ENCODE results near the gene ABHD2.

DNA sequence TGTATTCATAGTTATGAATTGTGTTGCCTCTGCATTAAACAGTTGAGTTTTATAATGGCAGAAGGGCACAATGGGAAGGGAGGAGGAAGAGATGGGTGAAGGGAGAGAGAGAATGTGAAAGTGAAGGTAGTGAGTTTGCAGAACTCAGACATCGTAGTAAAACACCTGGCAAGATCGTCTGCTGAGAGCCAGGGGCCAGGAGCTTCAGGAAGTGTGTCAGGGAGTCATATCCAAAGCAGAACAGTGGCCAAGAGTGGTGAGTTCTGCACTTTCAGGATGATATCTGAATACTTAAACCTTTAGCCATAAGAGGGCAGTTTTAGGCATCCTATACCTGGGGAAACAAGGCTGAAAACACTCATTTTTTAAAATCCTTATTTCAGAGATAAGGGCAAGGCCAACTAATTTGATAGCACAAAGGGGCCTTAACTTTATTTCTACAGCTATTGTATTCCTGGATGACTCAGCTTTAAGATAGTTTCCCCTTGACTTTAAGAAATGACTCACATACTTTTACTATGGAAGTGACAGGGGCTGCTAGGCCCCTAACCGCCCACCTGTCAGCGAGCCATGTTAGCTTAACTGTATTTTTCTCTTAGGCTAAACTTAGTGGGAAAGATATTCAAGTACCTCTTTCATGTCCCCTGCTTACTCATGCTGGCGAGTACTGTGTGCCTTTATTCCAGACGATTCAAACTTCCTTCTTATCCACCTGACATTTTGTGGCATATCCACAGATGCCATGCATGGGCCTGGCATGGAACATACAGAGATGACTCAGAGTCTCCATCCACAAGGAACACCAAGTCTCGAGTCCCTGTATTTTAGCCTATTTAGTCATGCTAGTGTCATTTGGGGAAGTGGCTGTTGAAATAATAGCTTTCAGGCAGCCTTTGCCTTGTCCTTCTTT is 79.3 kb downstream of the ABHD2 start:
- TF ChIP-seq EP300 (IDR thresholded peaks at IDR 0.05) (no peak), POLR2A (IDR thresholded peaks at IDR 0.05) (no peak)

All from ovary (tissue), 1 donor.